Upper lobe of right lung (tissue), 1 donor: Measurements from ENCODE around the gene GPR132. TPM values are rescaled to one million over a fixed set of nuclear protein-coding genes. Genes with fewer than 3 reads are reported as not detected.
A peak's percentile ranks its signal among the peaks of the same experiment; 100 is the strongest.

ENCODE experiments used
- ATAC-seq: fragments of 200-7000 bp; cut with Tn5 transposase; one replicate; pipeline ENCODE4 v1.9.1; 2020; ENCODE audit warnings: mild to moderate bottlenecking, moderate library complexity
- DNase-seq: peaks from one replicate; pipeline ENCODE4 v3.0.0-alpha.2; 2020
- H3K27ac ChIP-seq: fragments of 200-600 bp; one replicate; pipeline ENCODE4 v1.8.0; 2022
- H3K27me3 ChIP-seq: fragments of 200-600 bp; one replicate; pipeline ENCODE4 v1.8.0; 2022; ENCODE audit warnings: mild to moderate bottlenecking
- H3K36me3 ChIP-seq: fragments of 200-600 bp; one replicate; pipeline ENCODE4 v1.8.0; 2022
- H3K4me1 ChIP-seq: fragments of 200-600 bp; one replicate; pipeline ENCODE4 v1.8.0; 2022
- H3K4me3 ChIP-seq: fragments of 200-600 bp; one replicate; pipeline ENCODE4 v1.8.0; 2022; ENCODE audit warnings: mild to moderate bottlenecking
- H3K9me3 ChIP-seq: fragments of 200-600 bp; one replicate; pipeline ENCODE4 v1.8.0; 2022
- CTCF ChIP-seq: fragments of 200-600 bp; IDR thresholded peaks from one replicate; pipeline ENCODE4 v1.8.0; 2022; ENCODE audit warnings: antibody characterized with exemption
- intact Hi-C: fragments of 100-400 bp; cut with DNase I; formaldehyde crosslinking; loops from one replicate; pipeline ENCODE4 v1.11.0; 2022
- total RNA-seq: library from RNA; stranded (reverse); fragmentation: NEBNext Ultra II Directional; extraction: Animal tissue kit (Norgen Biotek cat#: 25700); gene quantifications from one replicate; pipeline ENCODE4 v1.2.1, GENCODE V29; 2021
- donor health status: DM: no; HTN: yes; CAD: no; lungs with severe emphysema.

The GPR132 gene
- total RNA-seq, 1 donor from 2014 or later: 6.7 TPM

- no peak for TF ChIP-seq CTCF
Measured at GRCh38 chr14:105071326-105071725, 6.1 kb upstream of the GPR132 start.

GRCh38 chr14:105070760-105071137 lies 5.5 kb upstream of the GPR132 start:
- DNase-seq: no peak
- H3K27ac ChIP-seq: no peak overlapping the region

More at GRCh38 chr14:105071326-105071725, 6.1 kb upstream of the GPR132 start:
- Histone ChIP-seq H3K36me3 (no peaks in the 10 kb centered on the region), H3K27me3 (no peaks in the 10 kb centered on the region), H3K9me3 (no peaks in the 10 kb centered on the region), H3K4me1 (peaks cover 20% of the 10 kb centered on the region), H3K27ac (no peak overlapping the region), H3K4me3 (no peak overlapping the region)
- ATAC-seq (no peak), DNase-seq (no peak)
- intact Hi-C loops: no loop called here

GRCh38 chr14:105069871-105070759 lies 4.9 kb upstream of the GPR132 start:
- TF ChIP-seq CTCF: no peak
- H3K4me1 ChIP-seq: peaks cover 9% of the 10 kb centered on the region
- no peaks in the 10 kb centered on the region for H3K27me3 ChIP-seq
- intact Hi-C loops: no loop called here
- ATAC-seq (peak; percentile 52), DNase-seq (peak; percentile 74)
- no peaks in the 10 kb centered on the region for H3K9me3 ChIP-seq
- H3K27ac ChIP-seq: peak overlapping the region; percentile 42
- H3K36me3 ChIP-seq: no peaks in the 10 kb centered on the region
- no peak overlapping the region for H3K4me3 ChIP-seq

More at GRCh38 chr14:105070760-105071137, 5.5 kb upstream of the GPR132 start:
- ATAC-seq: no peak
- Histone ChIP-seq H3K4me1 (peaks cover 15% of the 10 kb centered on the region), H3K9me3 (no peaks in the 10 kb centered on the region), H3K27me3 (no peaks in the 10 kb centered on the region), H3K4me3 (no peak overlapping the region), H3K36me3 (no peaks in the 10 kb centered on the region)
- intact Hi-C loops: no loop called here
- no peak for TF ChIP-seq CTCF

- H3K27ac ChIP-seq: no peak overlapping the region
- no peaks in the 10 kb centered on the region for H3K36me3 ChIP-seq
- intact Hi-C loops: no loop called here
- H3K4me1 ChIP-seq: peaks cover 9% of the 10 kb centered on the region
- no peaks in the 10 kb centered on the region for H3K9me3 ChIP-seq
- DNase-seq (no peak), ATAC-seq (no peak)
- TF ChIP-seq CTCF: no peak
- no peak overlapping the region for H3K4me3 ChIP-seq
- H3K27me3 ChIP-seq: no peaks in the 10 kb centered on the region
Measured at GRCh38 chr14:105069522-105069870, 4.3 kb upstream of the GPR132 start.

GRCh38 chr14:105068818-105069217 lies 3.6 kb upstream of the GPR132 start:
- H3K4me1 ChIP-seq: peaks cover 9% of the 10 kb centered on the region
- H3K36me3 ChIP-seq: no peaks in the 10 kb centered on the region
- no peaks in the 10 kb centered on the region for H3K9me3 ChIP-seq
- no peaks in the 10 kb centered on the region for H3K27me3 ChIP-seq
- no peak overlapping the region for H3K27ac ChIP-seq
- TF ChIP-seq CTCF: no peak
- H3K4me3 ChIP-seq: no peak overlapping the region
- intact Hi-C loops: no loop called here
- ATAC-seq (no peak), DNase-seq (no peak)
